Panc1 (cell line): ENCODE data around the gene OPHN1.

Source experiments
- POLR2AphosphoS5 ChIP-seq: IDR thresholded peaks from 2 replicates; pipeline ENCODE4 v1.6.1; 2012; ENCODE audit warnings: mild to moderate bottlenecking, low read depth, low read length, moderate library complexity
- TCF7L2 ChIP-seq: IDR thresholded peaks from 2 replicates; pipeline ENCODE4 v1.6.1; 2011; ENCODE audit warnings: mild to moderate bottlenecking, low read depth, low read length, inconsistent platforms
- TF ChIP-seq, protein P1 (sequence below): fragments of 450-650 bp; IDR thresholded peaks from 2 replicates; pipeline ENCODE4 v1.5.1; 2017; ENCODE audit warnings: mild to moderate bottlenecking

DNA sequence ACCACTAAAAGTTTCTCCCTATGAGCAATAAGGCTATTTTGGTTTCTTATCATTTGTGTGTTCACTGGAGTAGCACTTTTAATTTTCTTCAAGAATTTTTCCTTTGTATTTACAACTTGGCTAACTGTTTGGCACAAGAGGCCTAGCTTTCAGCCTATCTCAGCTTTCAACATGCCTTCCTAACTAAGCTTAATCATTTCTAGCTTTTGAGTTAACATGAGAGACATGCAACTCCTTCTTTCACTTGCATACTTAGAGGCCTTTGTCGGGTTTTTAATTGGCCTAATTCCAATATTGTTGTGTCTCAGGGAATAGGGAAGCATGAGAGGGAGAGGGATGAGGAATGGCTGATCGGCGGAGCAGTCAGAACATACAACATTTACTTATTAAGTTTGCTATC is 349.8 kb downstream of the OPHN1 start:
- TF ChIP-seq, protein P1, sequence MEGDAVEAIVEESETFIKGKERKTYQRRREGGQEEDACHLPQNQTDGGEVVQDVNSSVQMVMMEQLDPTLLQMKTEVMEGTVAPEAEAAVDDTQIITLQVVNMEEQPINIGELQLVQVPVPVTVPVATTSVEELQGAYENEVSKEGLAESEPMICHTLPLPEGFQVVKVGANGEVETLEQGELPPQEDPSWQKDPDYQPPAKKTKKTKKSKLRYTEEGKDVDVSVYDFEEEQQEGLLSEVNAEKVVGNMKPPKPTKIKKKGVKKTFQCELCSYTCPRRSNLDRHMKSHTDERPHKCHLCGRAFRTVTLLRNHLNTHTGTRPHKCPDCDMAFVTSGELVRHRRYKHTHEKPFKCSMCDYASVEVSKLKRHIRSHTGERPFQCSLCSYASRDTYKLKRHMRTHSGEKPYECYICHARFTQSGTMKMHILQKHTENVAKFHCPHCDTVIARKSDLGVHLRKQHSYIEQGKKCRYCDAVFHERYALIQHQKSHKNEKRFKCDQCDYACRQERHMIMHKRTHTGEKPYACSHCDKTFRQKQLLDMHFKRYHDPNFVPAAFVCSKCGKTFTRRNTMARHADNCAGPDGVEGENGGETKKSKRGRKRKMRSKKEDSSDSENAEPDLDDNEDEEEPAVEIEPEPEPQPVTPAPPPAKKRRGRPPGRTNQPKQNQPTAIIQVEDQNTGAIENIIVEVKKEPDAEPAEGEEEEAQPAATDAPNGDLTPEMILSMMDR = no peak
- TF ChIP-seq TCF7L2 = no peak
- TF ChIP-seq POLR2AphosphoS5 = no peak
